Stimulated activated CD8-positive, alpha-beta memory T cell treated with anti-CD3 and anti-CD28 coated beads, Interleukin-4, amount 100 ng/mL, for 1 hour (primary cell): ENCODE results near the gene CPSF6.

ENCODE experiments used
- DNase-seq, 2 donors: peaks; one replicate each; pipeline ENCODE4 v3.0.0-alpha.2; 2020; ENCODE audit warnings: low read depth in 2 of 2, low spot score in 1 of 2

CPSF6 gene

DNA sequence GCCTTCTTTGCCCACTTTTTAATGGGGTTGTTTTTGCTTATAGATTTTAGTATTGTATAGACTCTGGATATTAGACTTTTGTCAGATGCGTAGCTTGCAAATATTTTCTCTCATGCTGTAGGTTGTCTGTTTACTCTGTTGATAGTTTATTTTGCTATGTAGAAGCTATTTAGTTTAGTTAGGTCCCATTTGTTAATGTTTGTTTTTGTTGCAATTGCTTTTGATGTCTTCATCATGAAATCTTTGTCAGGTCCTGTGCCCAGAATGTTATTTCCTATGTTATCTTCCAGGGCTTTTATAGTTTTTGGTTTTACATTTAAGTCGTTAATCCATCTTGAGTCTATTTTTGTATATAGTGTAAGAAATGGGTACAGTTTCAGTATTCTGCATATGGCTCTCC lies 78.9 kb downstream of the CPSF6 start:
- no peak for DNase-seq

DNA sequence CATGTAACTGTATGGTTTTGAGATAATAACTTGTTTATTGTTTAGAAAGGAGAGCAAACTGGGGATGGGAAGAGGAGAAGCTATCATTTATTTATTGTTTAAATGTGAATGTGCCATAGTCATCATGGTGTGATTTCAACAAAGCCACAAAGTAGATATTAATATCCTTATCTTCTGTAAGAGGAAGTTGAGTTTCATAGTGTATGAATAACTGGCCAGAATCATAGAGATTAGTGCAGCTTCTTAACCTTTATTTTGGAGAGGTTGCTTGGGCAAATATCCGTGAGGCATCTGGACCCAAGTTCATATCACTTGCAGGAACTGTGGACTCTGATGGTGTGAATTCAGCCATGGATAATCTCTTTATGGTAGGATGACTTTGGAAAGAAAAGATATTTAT lies 82.0 kb downstream of the CPSF6 start:
- DNase-seq: no peak
